Measurements from ENCODE around the gene CATSPERZ. TPM values are rescaled to one million over a fixed set of nuclear protein-coding genes. Genes with fewer than 3 reads are reported as not detected.

Gene CATSPERZ
- total and polyA plus RNA-seq, 8 donors: 0.27 to 1.5 (median 0.51) TPM; not detected in 5

GRCh38 chr11:64344787-64345186 lies 44.6 kb downstream of the CATSPERZ start:
- Histone ChIP-seq H3K36me3 (no peaks in the 10 kb centered on the region), H3K27me3 (no peaks in the 10 kb centered on the region), H3K4me1 (peaks cover 0 to 4% (median 3%) of the 10 kb centered on the region in 3 donors), H3K9me3 (no peaks in the 10 kb centered on the region), H3K27ac (no peak overlapping the region), H3K4me3 (no peak overlapping the region)
- ATAC-seq (no peak), FAIRE-seq (no peak), DNase-seq (no peak)
- 94 to 96% methylated on average over 28 of the region's 28 CpGs for WGBS, 2 donors
- TF ChIP-seq CTCF (IDR thresholded peaks at IDR 0.05): no peak
- intact Hi-C loops (cut with DNase I): no loop called here

- no peaks in the 10 kb centered on the region for H3K27me3 ChIP-seq
- H3K4me3 ChIP-seq: no peak overlapping the region
- TF ChIP-seq CTCF (IDR thresholded peaks at IDR 0.05): no peak
- H3K27ac ChIP-seq: no peak overlapping the region
- DNase-seq: no peak
- no peak for ATAC-seq
- WGBS, 2 donors: 83 to 91% methylated on average over 12 of the region's 12 CpGs
- no peaks in the 10 kb centered on the region for H3K4me1 ChIP-seq
- FAIRE-seq: no peak
- no peaks in the 10 kb centered on the region for H3K36me3 ChIP-seq
- H3K9me3 ChIP-seq: no peaks in the 10 kb centered on the region
- intact Hi-C loops (cut with DNase I): no loop called here
These were observed 47.2 kb downstream of the CATSPERZ start for GRCh38 chr11:64347193-64347867.

- TF ChIP-seq CTCF (IDR thresholded peaks at IDR 0.05): no peak
- 76 to 84% methylated on average over 14 of the region's 14 CpGs for WGBS, 2 donors
- Histone ChIP-seq H3K27ac (no peak overlapping the region), H3K36me3 (no peaks in the 10 kb centered on the region), H3K27me3 (no peaks in the 10 kb centered on the region), H3K4me3 (no peak overlapping the region), H3K4me1 (no peaks in the 10 kb centered on the region), H3K9me3 (no peaks in the 10 kb centered on the region)
- no peak for ATAC-seq
- FAIRE-seq: no peak
- intact Hi-C loops (cut with DNase I): no loop called here
- no peak for DNase-seq
These were observed 48.3 kb downstream of the CATSPERZ start for GRCh38 chr11:64348383-64349024.

- Histone ChIP-seq H3K27me3 (no peaks in the 10 kb centered on the region), H3K9me3 (no peaks in the 10 kb centered on the region), H3K4me3 (no peak overlapping the region), H3K27ac (no peak overlapping the region), H3K4me1 (no peaks in the 10 kb centered on the region), H3K36me3 (no peaks in the 10 kb centered on the region)
- intact Hi-C loops (cut with DNase I): no loop called here
- ATAC-seq (no peak), DNase-seq (no peak), FAIRE-seq (no peak)
- WGBS, 2 donors: 85 to 88% methylated on average over 7 of the region's 7 CpGs
- no peak for TF ChIP-seq CTCF (IDR thresholded peaks at IDR 0.05)
These were observed 48.8 kb downstream of the CATSPERZ start for GRCh38 chr11:64349025-64349387.

GRCh38 chr11:64349404-64349803 lies 49.2 kb downstream of the CATSPERZ start:
- no peak for DNase-seq
- no peak overlapping the region for H3K4me3 ChIP-seq
- WGBS, 2 donors: 83 to 91% methylated on average over 10 to 11 of the region's 11 CpGs
- no peak for TF ChIP-seq CTCF (IDR thresholded peaks at IDR 0.05)
- H3K27ac ChIP-seq: no peak overlapping the region
- H3K27me3 ChIP-seq: no peaks in the 10 kb centered on the region
- no peaks in the 10 kb centered on the region for H3K4me1 ChIP-seq
- no peaks in the 10 kb centered on the region for H3K36me3 ChIP-seq
- H3K9me3 ChIP-seq: no peaks in the 10 kb centered on the region
- intact Hi-C loops (cut with DNase I): no loop called here
- no peak for ATAC-seq
- FAIRE-seq: no peak

Measured in pancreas (tissue), 10 donors.